Measurements from ENCODE around the gene PRKCH.

The PRKCH gene

GRCh38 chr14:61377749-61378148 lies 56.4 kb downstream of the PRKCH start:
- H3K9me3 Mint-ChIP-seq: no peaks in the 10 kb centered on the region
- H3K4me3 Mint-ChIP-seq: no peak overlapping the region
- H3K27me3 Mint-ChIP-seq: no peaks in the 10 kb centered on the region
- peaks cover 90% of the 10 kb centered on the region for H3K36me3 Mint-ChIP-seq (ENCODE audit: low read depth)
- peak overlapping the region; percentile 76 for H3K27ac Mint-ChIP-seq
- peaks cover 19% of the 10 kb centered on the region for H3K4me1 Mint-ChIP-seq (ENCODE audit: low read depth)

DNA sequence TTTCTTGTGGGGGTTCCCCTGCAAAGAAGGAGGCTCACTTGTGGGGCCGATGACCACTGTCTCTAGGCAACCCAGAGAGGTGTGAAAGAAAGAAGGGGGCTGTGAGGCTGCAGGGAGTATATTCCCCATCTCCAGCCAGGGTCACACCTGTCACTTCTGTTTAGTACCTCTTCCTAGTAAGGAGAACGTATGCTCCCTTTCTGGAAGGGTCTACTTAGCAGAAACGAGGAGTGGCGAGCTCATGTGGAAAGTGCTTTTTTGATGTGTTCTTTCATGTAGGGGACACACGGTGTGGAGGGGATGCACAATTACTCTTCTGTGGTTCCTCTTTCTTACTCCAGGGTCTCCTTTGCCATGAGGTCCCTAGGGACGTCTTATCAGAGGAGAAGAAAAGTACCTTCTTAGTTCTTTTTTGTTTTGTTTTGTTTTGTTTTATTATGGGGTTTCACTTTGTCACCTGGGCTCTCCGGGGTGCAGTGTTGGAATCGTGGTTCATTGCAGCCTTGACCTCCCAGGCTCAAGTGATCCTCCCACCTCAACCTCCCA lies 58.3 kb downstream of the PRKCH start:
- peaks cover 10% of the 10 kb centered on the region for H3K4me1 Mint-ChIP-seq (ENCODE audit: low read depth)
- H3K9me3 Mint-ChIP-seq: no peaks in the 10 kb centered on the region
- peak overlapping the region; percentile 76 for H3K27ac Mint-ChIP-seq
- H3K27me3 Mint-ChIP-seq: no peaks in the 10 kb centered on the region
- H3K4me3 Mint-ChIP-seq: peak overlapping the region; percentile 51
- peaks cover 81% of the 10 kb centered on the region for H3K36me3 Mint-ChIP-seq (ENCODE audit: low read depth)

DNA sequence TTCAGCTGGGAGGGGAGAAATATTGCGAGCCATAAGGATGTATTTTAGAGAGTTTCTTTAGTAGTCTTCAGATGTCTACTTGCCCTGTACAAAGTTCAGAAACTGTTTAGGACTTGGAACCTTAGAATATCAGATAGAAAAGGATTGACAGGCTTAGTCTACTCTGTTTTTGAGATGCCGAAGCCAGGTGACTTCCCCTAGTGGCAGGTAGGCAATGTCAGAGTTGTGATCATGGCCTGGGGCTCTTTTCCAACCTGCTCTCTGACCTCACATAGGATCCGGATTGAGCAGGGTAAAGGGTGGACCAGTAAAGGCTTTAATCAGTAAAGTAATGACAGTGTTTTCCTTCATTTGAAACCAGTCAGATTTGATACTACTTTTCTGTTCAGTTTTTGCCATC lies 59.6 kb downstream of the PRKCH start:
- H3K27ac Mint-ChIP-seq: peak overlapping the region; percentile 76
- no peaks in the 10 kb centered on the region for H3K9me3 Mint-ChIP-seq
- H3K36me3 Mint-ChIP-seq (ENCODE audit: low read depth): peaks cover 71% of the 10 kb centered on the region
- H3K4me1 Mint-ChIP-seq (ENCODE audit: low read depth): no peaks in the 10 kb centered on the region
- H3K27me3 Mint-ChIP-seq: no peaks in the 10 kb centered on the region
- peak overlapping the region; percentile 51 for H3K4me3 Mint-ChIP-seq

DNA sequence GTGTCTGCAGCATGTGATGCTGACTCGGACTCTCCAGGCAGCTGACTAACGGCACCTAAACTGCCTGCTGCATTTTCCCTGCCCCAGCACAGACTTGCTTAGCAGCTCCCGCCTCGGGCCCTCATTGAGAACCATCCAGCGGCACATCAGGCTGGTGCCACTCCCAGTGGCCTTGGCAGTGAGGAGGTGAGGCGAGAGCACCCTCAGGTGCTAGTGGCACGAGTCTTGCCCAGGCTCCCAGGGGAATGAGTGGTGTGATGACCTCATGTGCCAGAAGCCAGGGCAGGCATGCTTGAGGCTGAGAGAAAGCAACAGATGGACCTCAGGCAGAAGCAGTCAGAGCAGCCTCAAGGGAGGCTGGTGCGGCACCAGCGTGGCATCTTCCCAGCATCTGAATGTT lies 60.2 kb downstream of the PRKCH start:
- peak overlapping the region; percentile 14 for H3K4me3 Mint-ChIP-seq
- no peaks in the 10 kb centered on the region for H3K27me3 Mint-ChIP-seq
- no peaks in the 10 kb centered on the region for H3K9me3 Mint-ChIP-seq
- peaks cover 66% of the 10 kb centered on the region for H3K36me3 Mint-ChIP-seq (ENCODE audit: low read depth)
- H3K4me1 Mint-ChIP-seq (ENCODE audit: low read depth): no peaks in the 10 kb centered on the region
- H3K27ac Mint-ChIP-seq: peak overlapping the region; percentile 76

- Mint-ChIP-seq H3K4me1 (ENCODE audit: low read depth) (no peaks in the 10 kb centered on the region), H3K9me3 (no peaks in the 10 kb centered on the region), H3K27ac (peak overlapping the region; percentile 39), H3K27me3 (no peaks in the 10 kb centered on the region), H3K36me3 (ENCODE audit: low read depth) (peaks cover 54% of the 10 kb centered on the region), H3K4me3 (no peak overlapping the region)
Measured at GRCh38 chr14:61382842-61383241, 61.5 kb downstream of the PRKCH start.

GRCh38 chr14:61385002-61385685 lies 63.8 kb downstream of the PRKCH start:
- H3K4me3 Mint-ChIP-seq: no peak overlapping the region
- H3K4me1 Mint-ChIP-seq (ENCODE audit: low read depth): no peaks in the 10 kb centered on the region
- H3K27ac Mint-ChIP-seq: no peak overlapping the region
- no peaks in the 10 kb centered on the region for H3K27me3 Mint-ChIP-seq
- peaks cover 33% of the 10 kb centered on the region for H3K36me3 Mint-ChIP-seq (ENCODE audit: low read depth)
- H3K9me3 Mint-ChIP-seq: no peaks in the 10 kb centered on the region

GRCh38 chr14:61386173-61386772 lies 64.9 kb downstream of the PRKCH start:
- no peaks in the 10 kb centered on the region for H3K27me3 Mint-ChIP-seq
- H3K4me1 Mint-ChIP-seq (ENCODE audit: low read depth): no peaks in the 10 kb centered on the region
- no peak overlapping the region for H3K4me3 Mint-ChIP-seq
- H3K9me3 Mint-ChIP-seq: no peaks in the 10 kb centered on the region
- peaks cover 28% of the 10 kb centered on the region for H3K36me3 Mint-ChIP-seq (ENCODE audit: low read depth)
- no peak overlapping the region for H3K27ac Mint-ChIP-seq

GRCh38 chr14:61387076-61387475 lies 65.7 kb downstream of the PRKCH start:
- Mint-ChIP-seq H3K27me3 (no peaks in the 10 kb centered on the region), H3K4me3 (no peak overlapping the region), H3K9me3 (no peaks in the 10 kb centered on the region), H3K4me1 (ENCODE audit: low read depth) (no peaks in the 10 kb centered on the region), H3K27ac (no peak overlapping the region), H3K36me3 (ENCODE audit: low read depth) (peaks cover 31% of the 10 kb centered on the region)

DNA sequence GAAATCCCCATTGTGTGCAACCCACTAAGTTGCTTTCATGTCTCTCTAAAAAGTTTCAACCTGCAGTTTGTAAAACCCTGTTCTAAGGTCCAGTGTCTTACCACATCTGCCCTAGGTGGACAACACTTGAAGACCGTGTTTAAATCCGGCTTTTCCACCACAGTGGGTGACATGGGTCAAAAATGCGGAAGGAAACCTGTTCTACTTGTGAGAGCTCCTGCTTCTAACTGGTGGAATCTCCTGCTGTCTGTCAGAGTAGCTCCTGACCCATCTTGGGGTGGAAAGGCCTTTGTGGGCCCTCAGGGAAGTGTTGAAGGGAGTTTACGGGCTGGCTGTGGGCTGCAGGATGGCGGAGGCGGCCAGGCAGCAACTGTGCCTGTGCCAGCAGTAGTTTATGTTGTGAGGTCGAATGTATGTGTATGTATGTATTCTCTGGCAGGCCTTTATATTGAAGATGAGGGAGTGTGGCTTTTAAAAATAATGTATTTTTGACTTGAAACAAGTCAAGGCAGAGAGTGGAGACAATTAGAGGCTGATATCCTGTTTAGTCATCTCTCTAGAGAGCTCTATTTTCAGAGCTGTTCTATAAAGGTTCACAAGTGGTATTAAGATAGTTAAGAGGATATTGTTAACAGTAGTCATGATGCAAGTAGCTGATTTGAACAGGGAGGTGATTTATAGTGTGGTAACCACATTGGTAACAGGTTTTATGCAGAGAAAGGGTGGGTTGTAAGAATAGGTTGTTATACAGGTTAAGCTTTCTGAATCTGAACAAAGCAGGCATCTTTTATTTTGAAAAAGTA lies 67.0 kb downstream of the PRKCH start:
- Mint-ChIP-seq H3K36me3 (ENCODE audit: low read depth) (peaks cover 34% of the 10 kb centered on the region), H3K4me1 (ENCODE audit: low read depth) (no peaks in the 10 kb centered on the region), H3K27ac (no peak overlapping the region), H3K9me3 (no peaks in the 10 kb centered on the region), H3K27me3 (no peaks in the 10 kb centered on the region), H3K4me3 (no peak overlapping the region)

- Mint-ChIP-seq H3K4me1 (ENCODE audit: low read depth) (no peaks in the 10 kb centered on the region), H3K9me3 (no peaks in the 10 kb centered on the region), H3K4me3 (peak overlapping the region; percentile 81), H3K27me3 (no peaks in the 10 kb centered on the region), H3K36me3 (ENCODE audit: low read depth) (peaks cover 32% of the 10 kb centered on the region), H3K27ac (no peak overlapping the region)
Measured at GRCh38 chr14:61388976-61389576, 67.7 kb downstream of the PRKCH start.

GRCh38 chr14:61391119-61391518 lies 69.7 kb downstream of the PRKCH start:
- peak overlapping the region; percentile 81 for H3K4me3 Mint-ChIP-seq
- H3K27me3 Mint-ChIP-seq: no peaks in the 10 kb centered on the region
- peaks cover 51% of the 10 kb centered on the region for H3K36me3 Mint-ChIP-seq (ENCODE audit: low read depth)
- peaks cover 2% of the 10 kb centered on the region for H3K4me1 Mint-ChIP-seq (ENCODE audit: low read depth)
- H3K9me3 Mint-ChIP-seq: no peaks in the 10 kb centered on the region
- no peak overlapping the region for H3K27ac Mint-ChIP-seq

DNA sequence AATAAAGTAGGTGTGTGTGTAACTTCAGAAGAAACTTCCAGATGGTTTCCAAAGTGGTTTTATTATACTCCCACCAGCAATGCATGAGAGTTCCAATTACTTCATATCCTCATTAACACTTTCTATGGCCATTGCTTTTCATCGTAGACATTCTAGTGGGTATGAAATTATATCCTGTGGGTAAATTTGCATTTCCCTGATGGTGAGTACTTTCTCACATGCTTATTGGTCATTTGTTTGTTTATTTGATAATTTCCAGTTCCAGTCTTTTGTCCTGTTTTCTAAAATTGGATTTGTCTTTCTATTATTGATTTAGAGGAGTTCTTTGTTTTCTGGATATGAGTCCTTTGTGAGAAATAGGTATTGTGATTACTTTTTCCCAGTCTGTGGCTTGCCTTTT lies 70.9 kb downstream of the PRKCH start:
- peaks cover 14% of the 10 kb centered on the region for H3K4me1 Mint-ChIP-seq (ENCODE audit: low read depth)
- H3K4me3 Mint-ChIP-seq: peak overlapping the region; percentile 81
- no peaks in the 10 kb centered on the region for H3K27me3 Mint-ChIP-seq
- peaks cover 54% of the 10 kb centered on the region for H3K36me3 Mint-ChIP-seq (ENCODE audit: low read depth)
- H3K27ac Mint-ChIP-seq: no peak overlapping the region
- no peaks in the 10 kb centered on the region for H3K9me3 Mint-ChIP-seq

- H3K27me3 Mint-ChIP-seq: no peaks in the 10 kb centered on the region
- peak overlapping the region; percentile 38 for H3K4me3 Mint-ChIP-seq
- peaks cover 67% of the 10 kb centered on the region for H3K36me3 Mint-ChIP-seq (ENCODE audit: low read depth)
- peak overlapping the region; percentile 36 for H3K27ac Mint-ChIP-seq
- H3K4me1 Mint-ChIP-seq (ENCODE audit: low read depth): peaks cover 36% of the 10 kb centered on the region
- H3K9me3 Mint-ChIP-seq: no peaks in the 10 kb centered on the region
Measured at GRCh38 chr14:61394542-61394941, 73.2 kb downstream of the PRKCH start.

- Mint-ChIP-seq H3K4me1 (ENCODE audit: low read depth) (peaks cover 43% of the 10 kb centered on the region), H3K4me3 (no peak overlapping the region), H3K9me3 (no peaks in the 10 kb centered on the region), H3K36me3 (ENCODE audit: low read depth) (peaks cover 67% of the 10 kb centered on the region), H3K27ac (peak overlapping the region; percentile 79), H3K27me3 (no peaks in the 10 kb centered on the region)
Measured at GRCh38 chr14:61395115-61395725, 73.8 kb downstream of the PRKCH start.
